H1 (cell line): ENCODE measurements around the gene RGS14. TPM values are rescaled to one million over a fixed set of nuclear protein-coding genes. Genes with fewer than 3 reads are reported as not detected.

ENCODE experiments used
- CTCF ChIA-PET: fragments of 300-600 bp; sonication (Branson Sonifier 250); formaldehyde crosslinking; loops from one replicate; lab custom pipeline; 2021; ENCODE audit not compliant: partially characterized antibody; lab: Charles Lee
- POLR2A ChIA-PET: fragments of 300-600 bp; sonication (Branson Sonifier 250); formaldehyde crosslinking; loops from one replicate; lab custom pipeline; 2021; ENCODE audit warnings: inconsistent platforms; ENCODE audit not compliant: partially characterized antibody; lab: Charles Lee
- DNase-seq, 2 experiments: peaks; one replicate each; pipeline versions ENCODE4 v3.0.0 to v3.0.0-alpha.2; 2010 to 2022; ENCODE audit warnings: low spot score in 2 of 2, low read depth in 1 of 2, mixed read lengths in 1 of 2
- FAIRE-seq: peaks from 2 replicates; lab custom pipeline; 2011; peaks lifted over from hg19 to GRCh38; lab: Jason Lieb, UNC
- H2AFZ ChIP-seq: 2 replicates; pipeline ENCODE4 v1.8.1; 2012; ENCODE audit warnings: low read length, inconsistent platforms
- H2AK5ac ChIP-seq: 2 replicates; pipeline ENCODE4 v1.6.1; 2013; ENCODE audit warnings: low read depth, low read length
- H2BK120ac ChIP-seq: replicated peaks from 2 replicates; pipeline ENCODE3; 2013; ENCODE audit warnings: low read depth, low read length, inconsistent platforms
- H2BK12ac ChIP-seq: 2 replicates; pipeline ENCODE4 v1.6.1; 2013; ENCODE audit warnings: low read depth, low read length
- H2BK15ac ChIP-seq: 2 replicates; pipeline ENCODE4 v1.6.1; 2013; ENCODE audit warnings: low read length
- H2BK20ac ChIP-seq: 2 replicates; pipeline ENCODE4 v1.6.1; 2013; ENCODE audit warnings: low read length
- H2BK5ac ChIP-seq: 2 replicates; pipeline ENCODE4 v1.6.1; 2013; ENCODE audit warnings: low read depth, low read length
- H3K14ac ChIP-seq: 2 replicates; pipeline ENCODE4 v1.6.1; 2013; ENCODE audit warnings: inconsistent platforms; ENCODE audit not compliant: insufficient read length
- H3K18ac ChIP-seq: 2 replicates; pipeline ENCODE4 v1.6.1; 2013; ENCODE audit warnings: low read length; ENCODE audit errors: extremely low read depth
- H3K23ac ChIP-seq: 2 replicates; pipeline ENCODE4 v1.6.1; 2013; ENCODE audit warnings: inconsistent platforms; ENCODE audit not compliant: insufficient read length
- H3K23me2 ChIP-seq: 2 replicates; pipeline ENCODE4 v1.6.1; 2013; ENCODE audit warnings: low read depth, low read length
- H3K27ac ChIP-seq: 2 replicates; pipeline ENCODE4 v1.6.1; 2011; ENCODE audit warnings: low read depth, low read length, inconsistent platforms
- H3K27me3 ChIP-seq, 4 experiments: replicated peaks in 1 of 4; 1 replicate in 1 of 4; 2 replicates in 3 of 4; pipeline versions ENCODE4 v1.6.1 to v1.8.1; 2011 to 2013; ENCODE audit warnings: low read length in 3 of 4, mild to moderate bottlenecking in 3 of 4, inconsistent platforms in 2 of 4, mixed read lengths in 2 of 4, moderate library complexity in 1 of 4; ENCODE audit not compliant: control insufficient read depth in 3 of 4, insufficient read depth in 3 of 4; ENCODE audit errors: extremely low read depth in 1 of 4
- H3K36me3 ChIP-seq, 4 experiments: 2 replicates each; pipeline versions ENCODE4 v1.6.1 to v1.8.1; 2011 to 2013; ENCODE audit warnings: mild to moderate bottlenecking in 4 of 4, low read length in 3 of 4, moderate library complexity in 2 of 4, control low read depth in 1 of 4, inconsistent platforms in 1 of 4; ENCODE audit not compliant: insufficient read depth in 4 of 4, control insufficient read depth in 2 of 4
- H3K4ac ChIP-seq: replicated peaks from 2 replicates; pipeline ENCODE3; 2013; ENCODE audit warnings: low read length, low read depth, mixed read lengths, inconsistent platforms; ENCODE audit not compliant: insufficient read length
- H3K4me1 ChIP-seq, 4 experiments: replicated peaks in 1 of 4; 1 replicate in 1 of 4; 2 replicates in 3 of 4; pipeline versions ENCODE4 v1.6.1 to v1.8.1; 2011 to 2013; ENCODE audit warnings: low read length in 3 of 4, inconsistent platforms in 2 of 4, mixed read lengths in 1 of 4; ENCODE audit not compliant: insufficient read depth in 4 of 4, control insufficient read depth in 3 of 4
- H3K4me2 ChIP-seq, 2 experiments: 2 replicates each; pipeline versions ENCODE4 v1.6.1 to v1.8.1; 2011 to 2013; ENCODE audit warnings: low read depth in 2 of 2, low read length in 2 of 2, control low read depth in 1 of 2, inconsistent platforms in 1 of 2, mild to moderate bottlenecking in 1 of 2; ENCODE audit not compliant: insufficient read depth in 1 of 2
- H3K4me3 ChIP-seq, 4 experiments: fragments of 200-600, 300-600 bp in 1 of 4; sonication (generic), shearing (Covaris generic), sonication (Bioruptor Twin) in 1 of 4; 2 replicates each; pipeline versions ENCODE4 v1.5.1 to v1.8.1; 2011 to 2016; ENCODE audit warnings: low read length in 4 of 4, low read depth in 3 of 4, control low read depth in 2 of 4, inconsistent platforms in 2 of 4, mild to moderate bottlenecking in 2 of 4, mixed read lengths in 1 of 4, moderate library complexity in 1 of 4; ENCODE audit not compliant: insufficient read depth in 2 of 4; ENCODE audit errors: extremely low read depth in 1 of 4
- H3K56ac ChIP-seq: replicated peaks from 2 replicates; pipeline ENCODE3; 2013; ENCODE audit warnings: low read depth, mild to moderate bottlenecking, mixed read lengths, low read length, inconsistent platforms; ENCODE audit not compliant: insufficient read length
- H3K79me1 ChIP-seq: 2 replicates; pipeline ENCODE4 v1.6.1; 2013; ENCODE audit warnings: low read depth, low read length, control low read depth
- H3K79me2 ChIP-seq, 2 experiments: 2 replicates each; pipeline versions ENCODE4 v1.6.1 to v1.8.1; 2012 to 2013; ENCODE audit warnings: low read length in 2 of 2, mild to moderate bottlenecking in 2 of 2, inconsistent platforms in 1 of 2; ENCODE audit not compliant: insufficient read depth in 2 of 2, control insufficient read depth in 1 of 2
- H3K9ac ChIP-seq, 4 experiments: replicated peaks in 1 of 4; 1 replicate in 1 of 4; 2 replicates in 3 of 4; pipeline versions ENCODE4 v1.6.1 to v1.8.1; 2011 to 2013; ENCODE audit warnings: low read depth in 3 of 4, low read length in 3 of 4, control low read depth in 2 of 4, mild to moderate bottlenecking in 2 of 4, moderate library complexity in 2 of 4, inconsistent platforms in 1 of 4; ENCODE audit errors: extremely low read depth in 1 of 4
- H3K9me3 ChIP-seq, 2 experiments: 2 replicates each; pipeline versions ENCODE4 v1.6.1 to v1.8.1; 2012 to 2013; ENCODE audit warnings: mild to moderate bottlenecking in 2 of 2, moderate library complexity in 2 of 2, control low read depth in 1 of 2, inconsistent platforms in 1 of 2, low read depth in 1 of 2, low read length in 1 of 2, mixed read lengths in 1 of 2; ENCODE audit not compliant: insufficient read depth in 2 of 2
- H4K20me1 ChIP-seq, 2 experiments: replicated peaks in 1 of 2; 2 replicates each; pipeline versions ENCODE3 to v1.8.1; 2011 to 2013; ENCODE audit warnings: inconsistent platforms in 2 of 2, low read length in 2 of 2, mild to moderate bottlenecking in 1 of 2; ENCODE audit not compliant: insufficient read depth in 2 of 2, control insufficient read depth in 1 of 2
- H4K5ac ChIP-seq: 2 replicates; pipeline ENCODE4 v1.6.1; 2013; ENCODE audit warnings: low read length, low read depth, mixed read lengths, inconsistent platforms; ENCODE audit not compliant: insufficient read length
- H4K8ac ChIP-seq: 2 replicates; pipeline ENCODE4 v1.8.0; 2013; ENCODE audit warnings: mild to moderate bottlenecking, moderate library complexity, low read length, inconsistent platforms; ENCODE audit not compliant: insufficient read depth; ENCODE audit errors: extremely low read depth
- H4K91ac ChIP-seq: replicated peaks from 2 replicates; pipeline ENCODE3; 2013; ENCODE audit warnings: low read length, mixed read lengths, inconsistent platforms; ENCODE audit not compliant: insufficient read length
- NANOG ChIP-seq: IDR thresholded peaks from 2 replicates; pipeline ENCODE4 v1.6.1; 2011; ENCODE audit warnings: low read length, low read depth, mild to moderate bottlenecking, inconsistent platforms; ENCODE audit not compliant: insufficient read depth, poor library complexity, severe bottlenecking
- RAD21 ChIP-seq, 2 experiments: IDR thresholded peaks in 1 of 2; conservative IDR thresholded peaks in 1 of 2; 2 replicates each; pipeline ENCODE4 v1.6.1; 2011; ENCODE audit warnings: low read depth in 2 of 2, low read length in 2 of 2, improper control_type of control experiment in 1 of 2, inconsistent platforms in 1 of 2, mild to moderate bottlenecking in 1 of 2, moderate library complexity in 1 of 2
- SIX5 ChIP-seq: IDR thresholded peaks from 2 replicates; pipeline ENCODE4 v1.6.1; 2011; ENCODE audit warnings: mild to moderate bottlenecking, low read depth, low read length
- TEAD4 ChIP-seq: IDR thresholded peaks from 2 replicates; pipeline ENCODE4 v1.6.1; 2012; ENCODE audit warnings: low read depth, low read length, inconsistent platforms, mixed read lengths
- WGBS, 2 experiments: shearing (Covaris generic) in 1 of 2; methylation state at CpG; one replicate each; pipeline versions ENCODE4 v1.1.6 to v1.1.7; 2013 to 2015; ENCODE audit warnings: low lambda C conversion rate in 2 of 2, mixed read lengths in 2 of 2, inconsistent platforms in 1 of 2, low coverage in 1 of 2, missing lambda C conversion rate in 1 of 2; ENCODE audit not compliant: insufficient replicate concordance in 2 of 2, insufficient coverage in 1 of 2, insufficient read length in 1 of 2; ENCODE audit errors: extremely low coverage in 1 of 2, missing lambda C conversion rate in 1 of 2; 5-methylcytosine and 5-hydroxymethylcytosine counted together
- polyA plus RNA-seq, 7 experiments: library from polyadenylated mRNA; depleted of rRNA in 3 of 7; stranded (reverse) in 5 of 7; unstranded in 2 of 7; fragments of >200 nt in 5 of 7; fragments of 200-250 nt in 2 of 7; gene quantifications; 1 replicate in 5 of 7; 2 replicates in 1 of 7; 4 replicates in 1 of 7; pipeline versions ENCODE4 v1.2.1 to v1.2.3, GENCODE V29; 2011 to 2013; ENCODE audit warnings: missing spikeins in 2 of 7, mixed read lengths in 2 of 7
- total RNA-seq: library from RNA; stranded (reverse); fragmentation: NEBNext Ultra II Directional; extraction: Animal tissue kit (Norgen Biotek cat#: 25700); gene quantifications from 2 replicates; pipeline ENCODE4 v1.2.1, GENCODE V29; 2021

RGS14 gene
- total and polyA plus RNA-seq, 2 of the 8 experiments (the other 6 are each of a cell fraction or from before 2014, with no cell fraction given), result 24.4 to 46.1 TPM

GRCh38 chr5:177315411-177315810 lies 42.3 kb upstream of the RGS14 start:
- H3K56ac ChIP-seq, result no peak overlapping the region
- no peak overlapping the region for H2BK120ac ChIP-seq
- 0 out of 2 replicates have a peak overlapping the region, but pooled peaks have one; percentile 61 for H2BK15ac ChIP-seq
- peaks cover 11% of the 10 kb centered on the region for H3K23me2 ChIP-seq
- H2BK5ac ChIP-seq, result no peak overlapping the region
- no peak for FAIRE-seq
- POLR2A ChIA-PET, result interaction anchor here (1.0 to 6.0 kb wide), 6 partner anchors 13 to 139 kb away, joined by 3 to 22 read pairs (median 4); partner anchors contain the start of genes LMAN2, PRELID1 and RAB24
- H4K5ac ChIP-seq, result no peak overlapping the region
- no peak overlapping the region for H3K4me3 ChIP-seq
- no peaks in the 10 kb centered on the region for H3K79me2 ChIP-seq
- TF ChIP-seq NANOG, result no peak
- TF ChIP-seq SIX5, result no peak
- no peak for TF ChIP-seq RAD21 (IDR thresholded peaks at IDR 0.05 in 1 of 2, conservative IDR thresholded peaks at IDR 0.05 in 1 of 2; ENCODE audit: low read depth in 2 of 2, low read length in 2 of 2)
- no peak for TF ChIP-seq TEAD4
- CTCF ChIA-PET, result interaction anchor here (1.5 to 16.6 kb wide), 9 partner anchors 10 to 140 kb away, joined by 4 to 251 read pairs (median 8); partner anchors contain the start of gene LMAN2
- H2AFZ ChIP-seq, result no peak overlapping the region
- H4K8ac ChIP-seq, result no peak overlapping the region
- H4K20me1 ChIP-seq, result peaks cover 0 to 4% of the 10 kb centered on the region in 2 experiments
- H3K9ac ChIP-seq, result no peak overlapping the region
- H2BK20ac ChIP-seq, result no peak overlapping the region
- H3K4me2 ChIP-seq, result no peak overlapping the region
- no peak overlapping the region for H3K18ac ChIP-seq
- no peaks in the 10 kb centered on the region for H3K9me3 ChIP-seq
- H4K91ac ChIP-seq, result no peak overlapping the region
- no peaks in the 10 kb centered on the region for H3K79me1 ChIP-seq
- no peak overlapping the region for H3K27ac ChIP-seq
- no peak overlapping the region for H3K14ac ChIP-seq
- H3K4me1 ChIP-seq, result peaks cover 0 to 19% (median 13%) of the 10 kb centered on the region in 4 experiments; a peak in 6 of 7 replicates
- no peak overlapping the region for H3K4ac ChIP-seq
- DNase-seq, result no peak
- H3K36me3 ChIP-seq, result no peaks in the 10 kb centered on the region
- no peak overlapping the region for H2AK5ac ChIP-seq
- H3K27me3 ChIP-seq, result no peaks in the 10 kb centered on the region
- H3K23ac ChIP-seq, result no peak overlapping the region
- H2BK12ac ChIP-seq, result peak overlapping the region; percentile 60; the same call in 1 of the 2 replicates
- WGBS, 2 experiments, result 73% methylated on average over 5 of the region's 7 CpGs; no CpG with 5 or more reads in 1 of the 2 experiments
